Heart right ventricle (tissue), 16 donors: ENCODE data around the gene HIGD1C. TPM values are rescaled to one million over a fixed set of nuclear protein-coding genes. Genes with fewer than 3 reads are reported as not detected.
A peak's percentile ranks its signal among the peaks of the same experiment; 100 is the strongest.

ENCODE experiments used
- ATAC-seq, 8 donors: fragments of 200-7000 bp; cut with Tn5 transposase; one replicate each; pipeline ENCODE4 v1.9.1; 2020; ENCODE audit warnings: mild to moderate bottlenecking in 8 of 8, moderate library complexity in 8 of 8, moderate number of reproducible peaks in 1 of 8
- DNase-seq, 2 donors: peaks; one replicate each; pipeline ENCODE4 v3.0.0-alpha.2; 2020
- H3K27ac ChIP-seq, 10 donors: fragments of 200-600 bp; sonication (generic) in 2 of 10; one replicate each; pipeline versions ENCODE4 v1.5.0 to v1.8.0; 2020 to 2022; ENCODE audit warnings: mild to moderate bottlenecking in 3 of 10
- H3K27me3 ChIP-seq, 7 donors: fragments of 200-600 bp; one replicate each; pipeline ENCODE4 v1.8.0; 2021 to 2022; ENCODE audit warnings: mild to moderate bottlenecking in 2 of 7
- H3K36me3 ChIP-seq, 9 donors: fragments of 200-600 bp; sonication (generic) in 1 of 9; one replicate each; pipeline versions ENCODE4 v1.5.0 to v1.8.0; 2020 to 2022; ENCODE audit warnings: mild to moderate bottlenecking in 2 of 9
- H3K4me1 ChIP-seq, 9 donors: fragments of 200-600 bp; sonication (generic) in 1 of 9; one replicate each; pipeline versions ENCODE4 v1.5.0 to v1.8.0; 2020 to 2022; ENCODE audit warnings: mild to moderate bottlenecking in 4 of 9
- H3K4me3 ChIP-seq, 10 donors: fragments of 200-600 bp; sonication (generic) in 2 of 10; one replicate each; pipeline versions ENCODE4 v1.5.0 to v1.8.0; 2020 to 2022; ENCODE audit warnings: mild to moderate bottlenecking in 7 of 10, moderate library complexity in 2 of 10
- H3K9me3 ChIP-seq, 11 donors: fragments of 200-600 bp in 10 of 11; sonication (generic) in 2 of 11; one replicate each; pipeline versions ENCODE4 v1.5.0 to v1.8.0; 2013 to 2022; ENCODE audit warnings: mild to moderate bottlenecking in 2 of 11, control low read depth in 1 of 11, moderate library complexity in 1 of 11
- CTCF ChIP-seq, 9 donors: fragments of 200-600 bp; sonication (generic) in 2 of 9; IDR thresholded peaks; one replicate each; pipeline versions ENCODE4 v1.5.0 to v1.8.0; 2021 to 2022; ENCODE audit warnings: antibody characterized with exemption in 9 of 9, mild to moderate bottlenecking in 5 of 9, moderate library complexity in 1 of 9
- WGBS, 2 donors: extraction: QIAGEN DNeasy Blood & Tissue Kit; methylation state at CpG; one replicate each; pipeline ENCODE4 v1.1.7; 2013; ENCODE audit warnings: inconsistent platforms in 1 of 2; 5-methylcytosine and 5-hydroxymethylcytosine counted together
- intact Hi-C, 10 donors: fragments of 100-400 bp; cut with DNase I; formaldehyde crosslinking; loops; one replicate each; pipeline versions ENCODE4 v1.11.1 to v1.14.2; 2022
- polyA plus RNA-seq, 2 donors: library from polyadenylated mRNA; stranded (reverse); fragments of 200-250 nt; gene quantifications; one replicate each; pipeline ENCODE4 v1.2.3, GENCODE V29; 2013
- total RNA-seq, 10 donors: library from RNA; stranded (reverse); fragmentation: NEBNext Ultra II Directional in 3 of 10; extraction: Animal tissue kit (Norgen Biotek cat#: 25700) in 3 of 10; gene quantifications; one replicate each; pipeline versions ENCODE4 v1.2.1 to v1.2.4, GENCODE V29; 2021 to 2023
- donor health status: Arrhythmogenic right ventricular cardiomyopathy.
- donor health status: ischemic (EF 13 %, LVEDD 7.1; RV severe dilation, severe dysfunction).
- donor health status: healthy with polysubstance abuse.
- donor health status: DM: no; HTN: yes; CAD: no.
- donor health status: DM: no; HTN: no; CAD: no.
- donor health status: ischemic (EF 25% LVEDD 6.9; RV normal size, moderate dysfunction).
- donor health status: ischemic (EF 25% LVEDD 5.7; RV mildly dilated, moderate dysfunction).
- donor health status: healthy.
- donor health status: DM: yes; HTN: yes; CAD: no.
- donor health status: Ischemic cardiomyopathy.
- donor health status: ischemic (EF 35%, LVEDD 5.7; RV mildly dilated, moderate dysfunction).
- donor health status: nonischemic (EF 11% LVEDD 7.7; RV severe dilation, severe dysfunction).
- donor health status: DM: yes; HTN: yes; CAD: no.
- donor health status: PGD.
- donor health status: ischemic (EF 29% LVEDD 5.4; RV normal size, mild dysfunction).
- donor health status: nonischemic (EF 23%, LVEDD 6.1; RV moderate dilation, normal function).

The HIGD1C gene
- total and polyA plus RNA-seq, 12 donors, result not detected

GRCh38 chr12:50999093-50999492, 46.7 kb downstream of the HIGD1C start:
- H3K27ac ChIP-seq, result peak overlapping the region in 1 of 10 donors; percentile 21
- no peak for DNase-seq
- peaks cover 0 to 99% (median 44%) of the 10 kb centered on the region in 9 donors for H3K36me3 ChIP-seq
- 91 to 92% methylated on average over 4 of the region's 4 CpGs for WGBS, 2 donors
- H3K9me3 ChIP-seq, result no peaks in the 10 kb centered on the region
- no peak for ATAC-seq
- intact Hi-C loops, result no loop called here
- H3K27me3 ChIP-seq, result no peaks in the 10 kb centered on the region
- no peak for TF ChIP-seq CTCF (IDR thresholded peaks at IDR 0.05)
- H3K4me3 ChIP-seq, result no peak overlapping the region
- H3K4me1 ChIP-seq, result peaks cover 0 to 3% (median 0%) of the 10 kb centered on the region in 9 donors

GRCh38 chr12:51000245-51000644, 47.9 kb downstream of the HIGD1C start:
- Histone ChIP-seq H3K4me1 (peaks cover 0 to 3% (median 0%) of the 10 kb centered on the region in 9 donors), H3K27me3 (no peaks in the 10 kb centered on the region), H3K27ac (no peak overlapping the region), H3K36me3 (peaks cover 0 to 99% (median 44%) of the 10 kb centered on the region in 9 donors), H3K4me3 (no peak overlapping the region), H3K9me3 (no peaks in the 10 kb centered on the region)
- ATAC-seq (no peak), DNase-seq (no peak)
- WGBS, 2 donors, result 86 to 92% methylated on average over 7 of the region's 7 CpGs
- intact Hi-C loops, result no loop called here
- TF ChIP-seq CTCF (IDR thresholded peaks at IDR 0.05), result no peak

GRCh38 chr12:51001799-51002198, 49.5 kb downstream of the HIGD1C start:
- Histone ChIP-seq H3K4me1 (peaks cover 0 to 3% (median 0%) of the 10 kb centered on the region in 9 donors), H3K36me3 (peaks cover 0 to 99% (median 36%) of the 10 kb centered on the region in 9 donors), H3K27me3 (no peaks in the 10 kb centered on the region), H3K27ac (no peak overlapping the region), H3K9me3 (no peaks in the 10 kb centered on the region), H3K4me3 (no peak overlapping the region)
- no peak for ATAC-seq
- TF ChIP-seq CTCF (IDR thresholded peaks at IDR 0.05), result no peak
- WGBS, 2 donors, result 86 to 95% methylated on average over 1 of the region's 1 CpG
- intact Hi-C loops, result no loop called here
- no peak for DNase-seq

- ATAC-seq, result no peak
- H3K36me3 ChIP-seq, result peaks cover 0 to 90% (median 45%) of the 10 kb centered on the region in 9 donors
- WGBS, 2 donors, result 63 to 81% methylated on average over 6 of the region's 6 CpGs
These were observed 52.2 kb downstream of the HIGD1C start for GRCh38 chr12:51004504-51004903.

More at GRCh38 chr12:51004504-51004903, 52.2 kb downstream of the HIGD1C start:
- H3K4me3 ChIP-seq, result no peak overlapping the region
- DNase-seq, result no peak
- H3K9me3 ChIP-seq, result no peaks in the 10 kb centered on the region
- H3K27ac ChIP-seq, result no peak overlapping the region
- no peak for TF ChIP-seq CTCF (IDR thresholded peaks at IDR 0.05)
- H3K27me3 ChIP-seq, result no peaks in the 10 kb centered on the region
- intact Hi-C loops, result no loop called here
- peaks cover 0 to 13% (median 0%) of the 10 kb centered on the region in 9 donors for H3K4me1 ChIP-seq
